Inflammatory macrophage (primary cell): ENCODE measurements around the gene FCRL2.

ENCODE experiments used
- DNase-seq, 2 donors: peaks; one replicate each; pipeline ENCODE4 v3.0.0-alpha.2; 2020 to 2022
- total RNA-seq, 18 experiments: gene quantifications; one replicate each; lab custom pipeline; 2026; ENCODE audit warnings: mixed read lengths in 6 of 18, inconsistent platforms in 2 of 18; lab: John Stamatoyannopoulos, UW

FCRL2 gene, protein sequence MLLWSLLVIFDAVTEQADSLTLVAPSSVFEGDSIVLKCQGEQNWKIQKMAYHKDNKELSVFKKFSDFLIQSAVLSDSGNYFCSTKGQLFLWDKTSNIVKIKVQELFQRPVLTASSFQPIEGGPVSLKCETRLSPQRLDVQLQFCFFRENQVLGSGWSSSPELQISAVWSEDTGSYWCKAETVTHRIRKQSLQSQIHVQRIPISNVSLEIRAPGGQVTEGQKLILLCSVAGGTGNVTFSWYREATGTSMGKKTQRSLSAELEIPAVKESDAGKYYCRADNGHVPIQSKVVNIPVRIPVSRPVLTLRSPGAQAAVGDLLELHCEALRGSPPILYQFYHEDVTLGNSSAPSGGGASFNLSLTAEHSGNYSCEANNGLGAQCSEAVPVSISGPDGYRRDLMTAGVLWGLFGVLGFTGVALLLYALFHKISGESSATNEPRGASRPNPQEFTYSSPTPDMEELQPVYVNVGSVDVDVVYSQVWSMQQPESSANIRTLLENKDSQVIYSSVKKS
- total RNA-seq, result 0 to 0.23 (median 0.02) reads per million in 18 experiments

DNA sequence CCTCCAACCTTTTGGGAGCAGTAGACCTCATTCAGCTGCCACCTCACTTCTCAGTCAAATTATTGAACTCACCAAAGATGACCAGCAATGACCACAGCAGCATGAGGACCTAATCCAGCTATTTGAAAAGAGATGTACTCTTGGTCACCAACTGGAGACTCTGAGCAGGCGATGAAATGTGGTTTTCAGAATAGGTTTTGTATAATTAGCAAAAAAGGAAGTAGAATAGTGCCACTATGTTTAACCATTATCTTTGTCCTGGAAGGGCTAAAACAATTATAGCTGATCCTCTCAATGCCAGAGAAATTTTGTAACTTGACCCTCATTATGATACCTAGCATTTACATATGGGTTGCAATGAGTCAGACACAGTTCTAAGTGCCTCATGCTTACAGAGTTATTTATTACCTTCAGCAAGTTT, at the start of gene FCRL2:
TSS of gene FCRL2 (minus strand) at position 162 of the 421 bp plus-strand sequence. CDS start at position 103, 59 bp downstream.
- DNase-seq, result peak in 1 of 2 donors; percentile 13

DNA sequence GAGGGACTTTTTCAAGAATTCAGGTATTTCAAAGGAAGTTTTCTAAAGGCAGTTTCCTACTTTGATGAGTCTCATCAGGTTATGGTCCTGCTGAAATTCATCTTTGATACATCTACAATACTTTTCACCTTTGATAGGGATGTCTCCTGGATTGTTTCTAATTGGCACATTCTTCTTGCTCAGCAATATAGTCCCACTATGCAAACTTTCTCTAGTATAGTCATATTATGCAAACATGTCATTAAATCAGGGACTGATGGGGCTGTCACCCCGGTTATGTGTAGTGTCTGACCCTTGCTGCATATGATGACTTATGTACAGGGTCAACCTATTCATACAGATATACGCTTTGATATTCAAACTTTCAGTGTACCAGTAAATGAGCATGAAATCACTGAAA, 43.4 kb upstream of the FCRL2 start:
- no peak for DNase-seq

DNA sequence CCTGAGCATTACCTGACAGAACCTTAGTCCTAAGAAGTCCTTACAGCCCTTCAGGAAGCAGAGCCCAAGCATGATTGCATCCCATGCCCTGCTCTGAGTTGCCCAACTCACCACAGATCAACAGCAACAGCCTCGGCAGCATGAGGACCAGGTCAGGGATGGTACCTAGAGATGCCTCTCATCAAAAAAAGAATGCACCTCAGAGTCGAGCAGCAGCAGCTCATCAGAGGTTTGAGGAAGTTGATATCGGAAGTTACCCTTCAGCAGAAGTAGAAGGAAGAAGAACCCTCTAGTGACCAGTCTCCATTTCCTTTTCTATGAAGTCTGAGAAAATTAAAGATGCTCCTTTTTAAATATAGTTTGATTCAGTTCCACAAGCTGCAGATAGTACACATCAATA, 43.0 kb upstream of the FCRL2 start, which contains the start of gene FCRL1:
TSS of gene FCRL1 (minus strand) at position 225 of the 400 bp plus-strand sequence. CDS start at position 142, 83 bp downstream.
- DNase-seq, result peak; percentile 14 to 35

DNA sequence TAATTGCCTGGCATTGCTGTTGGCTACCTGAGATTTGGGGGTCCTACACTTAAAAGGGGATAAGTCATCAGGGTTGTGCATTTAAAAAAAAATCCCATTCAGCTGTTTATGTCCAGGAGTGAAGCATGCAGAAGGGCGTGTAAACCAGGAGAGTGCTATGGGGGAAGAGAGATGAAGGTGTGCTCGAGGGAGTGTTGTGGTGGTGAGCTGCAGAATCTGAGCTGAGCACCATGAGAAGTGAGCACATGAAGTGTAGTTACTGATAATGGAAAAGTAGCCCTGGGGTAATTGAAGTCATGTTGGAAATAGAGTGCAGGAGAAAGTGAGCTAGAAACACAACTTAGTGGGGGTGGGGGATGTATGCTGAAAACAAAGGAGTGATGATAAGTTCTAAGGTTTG, 42.3 kb upstream of the FCRL2 start:
- no peak for DNase-seq

DNA sequence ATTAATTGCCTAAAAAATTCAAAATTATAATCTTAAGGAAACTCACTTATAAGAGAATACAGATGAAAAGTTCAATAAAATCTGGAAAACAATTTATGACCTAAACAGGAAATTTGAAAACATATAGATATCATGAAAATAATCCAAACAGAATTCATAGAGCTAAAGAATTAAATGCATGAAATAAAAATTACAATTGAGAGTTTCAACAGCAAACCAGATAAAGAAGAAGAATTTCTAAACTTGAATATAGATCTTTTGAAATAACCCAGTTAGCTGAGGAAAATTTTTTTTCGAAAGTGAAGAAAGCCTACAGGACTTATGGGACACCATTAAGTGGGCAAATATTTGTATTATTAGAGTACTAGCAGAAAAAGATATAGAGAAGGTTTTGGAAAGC, 36.3 kb upstream of the FCRL2 start:
- DNase-seq, result no peak

DNA sequence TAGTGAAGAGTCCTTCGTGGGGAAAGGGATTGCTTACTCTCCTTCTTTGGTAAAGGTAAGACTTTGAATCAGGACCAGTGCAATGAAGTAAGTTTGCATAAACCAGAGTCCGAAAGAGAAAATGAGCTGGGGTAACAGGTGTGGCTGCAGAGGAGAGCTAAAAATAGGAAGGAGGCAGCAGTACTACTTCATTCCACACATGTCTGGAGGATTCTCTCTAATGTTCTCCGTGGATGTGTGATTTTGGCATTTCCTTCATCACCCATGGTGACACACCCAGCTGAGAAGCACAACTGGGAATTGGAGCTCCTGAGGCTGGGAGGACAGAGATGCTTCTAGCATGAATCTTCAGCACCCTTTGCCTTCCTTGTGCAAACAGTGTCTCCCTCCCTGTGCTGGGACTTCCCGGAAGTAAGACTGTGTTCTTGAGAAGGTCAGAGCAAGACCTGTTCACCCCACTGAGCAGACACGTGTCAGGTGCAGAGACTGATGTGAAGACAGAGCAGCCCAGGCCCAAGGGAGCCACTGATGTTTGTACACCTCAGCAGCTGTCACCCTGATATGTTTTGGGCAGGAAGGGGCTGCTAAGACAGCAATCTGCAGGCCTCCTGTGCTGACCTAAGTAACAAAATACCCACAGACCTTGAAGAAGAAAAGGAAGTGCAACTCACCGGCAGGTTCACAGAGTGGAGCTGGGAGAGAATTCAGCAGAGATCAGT, 29.7 kb upstream of the FCRL2 start:
- DNase-seq, result no peak

DNA sequence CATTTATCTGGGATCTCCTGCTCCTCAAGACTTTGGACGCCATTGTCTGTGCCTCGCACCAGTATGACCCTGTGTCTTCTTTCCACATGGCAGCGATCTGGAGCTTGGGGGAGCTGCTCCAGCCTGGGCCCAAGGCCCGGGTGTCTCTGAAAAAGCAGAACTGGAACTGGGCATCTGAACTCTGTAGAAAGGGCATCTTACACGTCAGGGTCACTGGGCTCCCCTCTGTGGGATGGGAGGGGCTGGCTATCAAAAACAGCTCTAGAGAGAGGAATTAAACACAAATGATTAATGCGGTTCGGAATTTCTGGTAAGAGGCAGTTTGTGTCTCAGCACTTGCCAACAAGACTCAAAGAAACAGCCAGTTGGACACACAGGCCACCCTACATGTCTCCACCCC, 26.9 kb upstream of the FCRL2 start:
- DNase-seq, result peak; percentile 44 to 60

DNA sequence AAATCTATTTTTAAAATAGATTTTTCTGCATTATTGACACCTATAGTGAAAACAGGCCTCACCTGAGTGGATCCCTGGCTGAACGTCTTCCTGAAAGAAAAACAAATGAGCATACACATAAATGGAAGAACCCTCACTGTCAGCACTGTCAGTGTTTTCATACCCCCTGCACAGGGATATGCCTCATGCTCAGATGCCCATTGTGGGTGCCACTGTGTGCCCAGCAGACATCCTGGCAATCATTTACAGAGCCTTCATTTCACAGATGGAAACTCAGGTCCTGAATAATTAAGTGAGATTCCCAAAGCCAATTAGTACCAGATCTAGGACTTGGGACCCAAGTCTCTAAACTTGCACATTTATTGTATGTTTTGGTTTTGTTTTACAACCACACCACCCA, 23.1 kb upstream of the FCRL2 start:
- DNase-seq, result no peak

DNA sequence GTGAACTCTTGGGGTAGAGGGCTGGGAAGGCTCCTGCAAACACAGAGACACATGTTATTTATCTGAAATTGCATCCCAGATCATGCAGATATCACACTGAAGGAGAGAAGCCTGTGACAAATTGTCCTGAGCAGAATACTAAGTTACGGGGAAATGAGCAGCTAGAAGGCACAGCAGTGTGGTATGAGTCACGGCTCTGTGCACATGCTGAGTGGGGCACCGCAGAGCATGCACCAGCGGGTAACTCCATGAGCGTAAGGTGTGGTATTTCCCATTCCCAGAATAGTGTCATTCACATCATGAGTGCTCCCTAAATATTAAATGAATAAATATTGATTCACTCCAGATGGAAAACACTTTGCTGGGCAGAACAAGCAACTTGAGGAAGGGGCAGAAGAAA, 21.3 kb upstream of the FCRL2 start:
- DNase-seq, result no peak

DNA sequence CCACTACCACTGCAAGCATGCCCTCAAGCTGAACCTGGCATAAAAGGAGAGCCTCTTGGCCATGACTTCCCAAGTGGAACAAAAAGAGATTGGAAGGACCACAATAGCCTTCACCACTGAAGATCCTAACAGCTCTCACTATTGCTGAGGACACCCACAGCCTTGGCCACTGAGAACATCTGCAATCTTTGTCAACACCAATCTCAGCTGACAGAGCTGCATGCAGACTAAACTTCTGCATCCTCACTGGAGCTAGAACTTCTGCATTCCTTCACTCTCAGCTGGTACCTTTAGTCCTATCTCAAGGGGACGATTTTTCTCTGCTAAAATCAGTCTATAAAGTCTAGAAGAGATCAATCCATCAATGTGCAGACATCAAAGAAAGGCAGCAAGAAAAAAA, 8.3 kb upstream of the FCRL2 start:
- peak; percentile 34 to 50 for DNase-seq

DNA sequence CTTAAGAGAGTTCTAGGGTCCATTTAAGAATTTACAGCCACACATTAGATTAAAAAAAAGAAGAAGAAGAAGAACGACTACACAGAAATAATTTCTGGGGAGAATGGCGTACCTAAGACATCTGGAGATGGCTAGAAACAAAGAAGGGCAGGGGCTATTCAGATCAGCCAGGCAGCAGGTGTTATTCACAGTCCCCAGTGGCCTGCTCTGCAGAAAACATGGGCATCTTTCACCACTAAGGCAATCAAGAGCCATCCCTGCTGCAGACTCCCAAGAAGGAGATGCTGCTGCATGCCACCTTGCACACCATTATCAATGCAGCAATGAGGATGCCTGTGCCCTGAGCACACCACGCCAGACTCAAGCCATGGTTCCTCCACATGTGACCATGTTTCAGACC, 7.9 kb upstream of the FCRL2 start:
- DNase-seq, result no peak

DNA sequence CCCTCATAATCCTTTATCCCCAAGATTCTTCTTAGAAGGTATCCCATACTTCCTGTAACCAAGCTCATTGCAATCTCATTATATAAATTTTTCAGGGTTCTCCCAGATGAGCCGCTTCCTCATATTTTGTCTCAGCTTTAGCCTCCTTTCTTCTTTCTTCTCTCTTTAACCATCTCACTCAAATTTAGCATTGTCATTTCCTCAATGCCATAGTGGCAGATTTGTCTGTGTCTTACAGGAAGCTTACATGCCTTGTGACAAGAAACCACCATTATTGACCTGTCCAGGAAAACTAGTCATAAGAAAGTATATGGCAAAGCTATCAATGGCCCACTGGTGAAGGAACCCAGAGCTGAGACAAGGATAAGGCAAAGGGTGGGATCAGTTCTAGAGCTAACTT, 6.0 kb upstream of the FCRL2 start:
- DNase-seq, result peak in 1 of 2 donors; percentile 52

DNA sequence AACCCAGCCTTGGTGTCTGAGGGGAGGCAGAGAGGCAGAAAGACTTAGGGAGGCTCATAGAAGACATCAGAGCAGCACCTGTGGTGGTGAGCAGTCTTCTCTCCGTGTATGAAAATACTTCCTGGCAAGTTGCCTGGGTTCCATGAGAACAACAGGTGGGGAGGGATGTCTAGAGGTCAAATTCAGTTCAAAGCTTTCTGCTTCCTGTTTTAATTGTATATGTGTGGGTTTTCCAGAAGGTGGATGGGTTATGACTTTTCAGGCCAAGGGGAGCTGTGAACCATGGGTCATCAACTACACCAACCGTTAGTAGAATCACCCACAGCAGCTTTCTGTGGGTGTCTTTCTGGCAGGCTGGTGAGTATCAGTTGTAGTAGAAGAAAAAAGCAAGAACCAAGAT, 4.1 kb upstream of the FCRL2 start:
- DNase-seq, result no peak

DNA sequence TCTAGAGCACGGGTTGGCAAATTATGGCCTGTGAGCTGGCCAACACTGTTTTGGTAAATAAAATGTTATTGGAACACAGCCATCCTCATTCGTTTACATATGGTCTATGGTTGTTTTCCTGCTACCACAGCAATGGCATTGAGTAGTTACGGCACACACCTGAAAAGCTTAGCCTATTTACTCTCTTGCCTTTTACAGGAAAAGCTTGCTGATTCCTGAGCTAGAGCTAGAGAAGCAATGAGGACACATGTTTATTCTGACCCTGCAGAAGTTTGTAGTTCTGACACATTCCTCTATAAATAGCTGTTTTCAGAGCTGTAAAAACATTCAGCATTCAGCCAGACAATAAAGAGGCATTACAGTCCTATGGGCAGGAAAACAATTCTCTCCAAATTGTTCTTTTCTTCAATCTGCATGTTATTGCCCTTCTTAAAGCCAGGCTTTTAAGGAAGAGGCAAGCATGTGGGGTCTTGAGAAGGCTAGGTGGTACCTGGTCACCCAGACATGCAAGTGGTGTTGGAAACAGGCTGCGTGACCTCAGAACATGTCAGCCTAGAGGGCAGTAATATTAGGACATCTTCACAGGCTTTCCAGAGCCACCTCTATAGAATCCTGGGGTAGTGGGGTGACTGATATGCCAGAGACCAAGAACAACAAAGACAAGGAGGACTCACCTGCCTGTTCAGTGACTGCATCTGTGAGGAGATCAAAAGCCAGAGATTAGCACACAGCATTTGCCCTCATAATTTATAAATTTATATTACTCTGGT, 1.6 kb downstream of the FCRL2 start:
- no peak for DNase-seq

DNA sequence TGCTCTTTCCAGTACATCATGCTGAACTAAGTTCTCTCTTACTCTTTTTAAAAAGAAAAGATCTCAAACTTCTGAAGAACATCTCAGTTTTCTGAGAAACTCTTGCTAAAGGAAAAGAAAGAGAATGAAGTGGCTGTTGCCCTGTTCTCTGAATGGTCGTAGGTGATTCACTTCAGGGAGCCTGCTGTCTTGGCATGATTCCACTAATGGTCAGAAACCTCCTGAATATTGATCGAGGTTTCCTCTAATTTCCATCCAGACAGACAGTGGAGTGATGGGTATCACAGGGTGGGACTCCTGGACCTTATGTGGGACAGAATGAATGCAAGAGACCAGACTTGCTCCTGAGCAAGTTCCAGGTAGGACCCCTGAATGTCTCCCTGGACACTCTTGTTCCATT, 2.5 kb downstream of the FCRL2 start:
- DNase-seq, result no peak

DNA sequence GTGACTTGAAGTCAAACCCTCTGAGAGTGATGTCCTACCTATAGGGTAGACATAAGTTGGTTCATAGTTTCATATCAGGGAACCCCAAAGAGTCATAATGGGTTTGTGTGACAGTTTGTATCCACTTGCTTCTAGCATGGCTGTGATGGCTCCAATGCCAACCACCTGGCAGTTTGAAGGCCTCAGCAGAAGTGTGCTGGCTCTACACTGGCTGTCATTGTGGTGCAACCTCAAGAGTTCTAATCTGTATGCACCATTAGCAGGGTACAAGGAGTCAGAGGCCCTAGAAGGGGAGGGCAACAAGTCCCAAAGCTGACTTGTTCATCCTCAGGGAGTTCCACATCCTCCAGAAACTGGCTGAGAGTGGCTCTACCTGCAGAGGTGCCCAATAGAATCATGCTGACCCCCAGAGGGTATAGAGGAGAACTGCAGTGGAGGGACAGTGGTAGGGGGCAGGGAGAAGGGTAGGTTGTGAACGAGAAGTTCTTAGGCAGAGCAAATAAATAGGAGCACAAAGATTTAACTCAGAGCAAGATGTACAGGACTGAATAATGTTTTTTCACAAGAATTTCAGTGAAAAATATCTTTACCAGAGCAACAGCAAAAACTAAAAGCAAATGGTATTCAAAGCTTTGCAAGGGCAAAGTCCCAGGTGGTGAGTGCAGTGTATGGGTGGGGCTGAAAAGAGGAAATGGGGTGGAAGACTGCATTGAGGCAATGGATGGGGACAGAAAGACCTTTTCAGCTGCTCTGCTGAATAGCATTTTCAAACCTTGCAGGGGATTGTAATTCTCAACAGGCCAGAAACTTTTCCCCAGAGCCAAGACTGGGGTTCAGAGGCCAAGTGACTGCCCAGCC, 3.2 kb downstream of the FCRL2 start:
- DNase-seq, result no peak

DNA sequence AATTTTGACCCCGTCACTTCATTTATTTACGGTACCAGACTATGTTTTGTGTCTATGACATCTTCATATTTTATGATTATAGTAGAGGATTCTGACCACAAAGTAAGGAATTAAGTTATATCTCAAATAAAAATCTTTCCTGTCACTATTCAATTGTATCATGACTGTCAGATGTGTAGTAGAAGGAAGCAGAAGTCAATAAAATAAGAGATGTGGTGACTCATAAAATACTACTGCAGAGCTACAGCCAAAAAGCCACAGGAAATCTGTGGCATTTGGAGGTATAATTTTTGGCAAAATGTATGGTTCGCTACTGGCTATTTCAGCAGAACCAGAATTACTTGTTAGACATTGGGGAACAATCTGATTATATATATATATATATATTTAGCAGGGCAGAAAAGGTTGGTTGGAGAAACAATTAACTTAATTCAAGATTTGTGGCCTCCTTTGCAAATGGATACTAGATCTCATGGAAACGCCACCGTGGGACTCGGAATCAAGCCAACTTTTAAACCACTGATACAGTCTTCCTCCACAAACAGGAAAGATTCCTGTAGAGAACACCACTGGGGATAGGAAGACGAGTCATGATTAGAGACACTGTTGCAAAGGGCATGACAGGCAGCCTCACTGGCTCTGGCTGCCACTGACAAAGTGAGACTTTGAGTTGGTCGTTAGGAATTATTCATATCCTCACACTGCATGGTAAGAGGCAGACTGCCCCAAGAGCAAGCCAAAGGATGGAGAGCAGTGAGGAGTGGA, 5.1 kb downstream of the FCRL2 start:
- DNase-seq, result peak; percentile 10 to 48

DNA sequence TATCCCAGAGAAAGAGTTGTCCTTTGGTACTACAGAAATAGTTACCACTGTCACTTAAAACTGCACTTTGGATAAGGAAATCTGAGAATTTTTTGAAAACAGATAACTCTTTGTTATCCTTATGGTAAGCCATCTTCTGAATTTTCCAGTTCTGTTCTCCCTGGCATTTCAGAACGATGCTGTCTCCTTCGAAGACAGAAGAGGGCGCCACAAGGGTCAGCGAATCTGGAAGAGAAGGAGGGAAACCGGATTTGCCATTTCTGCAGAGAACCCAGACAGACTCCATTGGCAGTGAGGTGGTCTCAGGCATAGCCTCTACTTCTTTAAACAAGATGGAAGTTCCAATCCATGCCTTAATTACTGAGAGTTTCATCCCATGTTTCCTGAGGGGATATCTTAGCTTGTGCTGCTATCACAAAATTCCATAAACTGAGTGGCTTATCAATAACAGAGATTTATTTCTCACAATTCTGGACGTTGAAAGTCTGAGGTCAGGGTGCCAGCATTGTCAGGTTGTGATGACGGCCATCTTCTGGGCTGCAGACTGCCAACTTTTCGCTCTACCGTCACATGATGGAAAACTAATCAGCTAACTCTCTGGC, 6.4 kb downstream of the FCRL2 start:
- DNase-seq, result no peak

DNA sequence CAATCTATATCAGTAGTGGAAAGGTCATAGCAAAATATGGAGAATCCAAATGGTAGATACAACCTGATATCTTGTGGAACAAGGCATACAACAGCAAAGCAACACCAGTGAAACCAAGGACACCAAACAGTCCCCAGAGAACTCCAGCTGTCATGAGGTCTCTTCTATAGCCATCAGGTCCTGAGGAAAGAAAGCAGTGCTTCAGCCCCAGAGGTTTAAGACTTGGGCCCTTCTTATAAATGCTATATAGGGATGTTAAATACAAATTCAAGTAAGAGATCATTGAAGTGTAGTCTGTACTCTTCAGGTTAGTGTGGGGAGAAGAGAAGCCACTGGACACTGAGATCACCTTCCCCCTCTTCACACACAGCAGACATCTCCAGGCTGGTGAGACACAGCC, 10.1 kb downstream of the FCRL2 start:
- DNase-seq, result no peak

DNA sequence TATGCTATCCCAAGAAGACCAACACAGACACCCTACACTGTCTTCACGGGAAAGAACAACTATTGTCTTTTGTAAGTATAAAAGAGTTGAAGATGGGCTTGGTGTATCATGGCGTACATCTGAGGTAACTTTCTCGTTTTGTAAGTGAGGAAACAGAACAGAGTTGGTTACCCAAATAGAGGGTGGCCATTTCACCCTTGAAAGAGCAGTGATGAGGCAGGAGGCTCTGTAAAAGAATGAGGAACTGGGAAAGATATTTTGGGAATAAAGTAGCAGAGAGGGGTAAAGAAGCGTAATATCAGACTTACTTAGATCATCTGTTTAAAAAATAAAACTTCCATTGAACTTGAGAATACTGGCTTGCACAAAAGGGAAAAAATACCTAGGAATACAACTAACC, 18.9 kb downstream of the FCRL2 start:
- no peak for DNase-seq

DNA sequence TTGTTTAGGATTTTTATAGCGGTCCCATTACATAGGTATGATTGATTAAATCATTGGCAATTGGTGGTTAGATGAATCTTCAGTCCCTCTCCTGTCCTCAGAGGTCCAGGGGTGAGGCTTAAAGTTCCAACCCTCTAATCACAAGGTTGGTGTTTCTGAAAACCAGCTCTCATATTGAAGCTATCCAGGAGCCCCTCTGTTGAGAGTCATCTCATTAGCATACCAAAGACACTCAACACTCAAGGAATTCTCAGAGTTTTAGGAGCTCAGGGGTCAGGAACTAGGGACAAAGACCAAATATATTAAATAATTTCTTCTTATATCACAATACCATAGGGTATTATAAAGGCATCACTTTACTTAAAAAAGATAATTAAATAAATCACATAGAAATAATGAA, 23.3 kb downstream of the FCRL2 start:
- DNase-seq, result no peak
